AG09319 (cell line): Measurements from ENCODE around the gene THOC2.

Experiments
- DNase-seq: peaks from one replicate; pipeline ENCODE4 v3.0.0-alpha.2; 2010; ENCODE audit warnings: low read depth; ENCODE audit errors: extremely low read depth
- TF ChIP-seq, protein P1 (sequence below): IDR thresholded peaks from 2 replicates; pipeline ENCODE4 v1.5.1; 2011; ENCODE audit warnings: low read depth, mild to moderate bottlenecking, inconsistent platforms, low read length, moderate library complexity

The THOC2 gene

DNA sequence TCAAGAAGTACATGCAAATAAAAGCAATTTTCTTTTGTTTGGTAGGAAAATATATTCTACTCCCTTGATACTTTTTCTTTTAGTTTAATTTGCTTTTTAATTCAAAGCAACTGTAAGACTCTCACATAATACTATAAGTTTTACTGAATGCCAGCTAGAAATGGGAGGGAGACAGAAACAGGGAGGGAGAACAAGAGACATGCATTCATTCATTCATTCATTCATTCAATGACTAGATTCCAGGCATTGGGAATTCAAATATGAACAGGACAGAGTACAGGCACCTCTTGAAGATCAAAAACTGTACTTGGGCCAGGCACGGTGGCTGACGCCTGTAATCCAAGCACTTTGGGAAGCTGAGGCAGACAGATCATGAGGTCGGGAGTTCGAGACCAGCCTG, 85.6 kb downstream of the THOC2 start:
- TF ChIP-seq, protein P1, sequence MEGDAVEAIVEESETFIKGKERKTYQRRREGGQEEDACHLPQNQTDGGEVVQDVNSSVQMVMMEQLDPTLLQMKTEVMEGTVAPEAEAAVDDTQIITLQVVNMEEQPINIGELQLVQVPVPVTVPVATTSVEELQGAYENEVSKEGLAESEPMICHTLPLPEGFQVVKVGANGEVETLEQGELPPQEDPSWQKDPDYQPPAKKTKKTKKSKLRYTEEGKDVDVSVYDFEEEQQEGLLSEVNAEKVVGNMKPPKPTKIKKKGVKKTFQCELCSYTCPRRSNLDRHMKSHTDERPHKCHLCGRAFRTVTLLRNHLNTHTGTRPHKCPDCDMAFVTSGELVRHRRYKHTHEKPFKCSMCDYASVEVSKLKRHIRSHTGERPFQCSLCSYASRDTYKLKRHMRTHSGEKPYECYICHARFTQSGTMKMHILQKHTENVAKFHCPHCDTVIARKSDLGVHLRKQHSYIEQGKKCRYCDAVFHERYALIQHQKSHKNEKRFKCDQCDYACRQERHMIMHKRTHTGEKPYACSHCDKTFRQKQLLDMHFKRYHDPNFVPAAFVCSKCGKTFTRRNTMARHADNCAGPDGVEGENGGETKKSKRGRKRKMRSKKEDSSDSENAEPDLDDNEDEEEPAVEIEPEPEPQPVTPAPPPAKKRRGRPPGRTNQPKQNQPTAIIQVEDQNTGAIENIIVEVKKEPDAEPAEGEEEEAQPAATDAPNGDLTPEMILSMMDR: no peak
- no peak for DNase-seq

- no peak for DNase-seq
- TF ChIP-seq, protein P1: no peak
Observed at GRCh38 chrX:123629502-123629901, 103.3 kb downstream of the THOC2 start.

DNA sequence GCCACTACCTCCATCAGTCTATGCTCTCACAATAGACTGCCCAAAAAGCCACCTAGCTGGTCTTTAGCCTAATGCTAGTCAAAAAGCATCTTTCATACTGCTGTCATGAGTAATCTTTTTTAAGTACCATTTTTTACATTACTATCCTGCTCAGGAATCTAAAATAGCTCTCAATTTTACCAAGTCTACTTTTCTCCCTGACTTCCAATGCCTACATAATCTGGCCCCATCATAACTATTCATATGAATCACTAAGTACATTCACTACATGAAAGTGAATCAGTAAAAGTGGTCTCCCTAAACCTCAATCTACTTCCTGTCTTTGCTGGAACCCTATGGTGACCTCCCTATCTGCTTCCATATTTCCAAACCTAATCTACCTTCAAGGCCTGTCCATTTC, 105.9 kb downstream of the THOC2 start:
- TF ChIP-seq, protein P1: no peak
- no peak for DNase-seq

- TF ChIP-seq, protein P1: no peak
- DNase-seq: no peak
Observed at GRCh38 chrX:123625952-123626351, 106.9 kb downstream of the THOC2 start.

DNA sequence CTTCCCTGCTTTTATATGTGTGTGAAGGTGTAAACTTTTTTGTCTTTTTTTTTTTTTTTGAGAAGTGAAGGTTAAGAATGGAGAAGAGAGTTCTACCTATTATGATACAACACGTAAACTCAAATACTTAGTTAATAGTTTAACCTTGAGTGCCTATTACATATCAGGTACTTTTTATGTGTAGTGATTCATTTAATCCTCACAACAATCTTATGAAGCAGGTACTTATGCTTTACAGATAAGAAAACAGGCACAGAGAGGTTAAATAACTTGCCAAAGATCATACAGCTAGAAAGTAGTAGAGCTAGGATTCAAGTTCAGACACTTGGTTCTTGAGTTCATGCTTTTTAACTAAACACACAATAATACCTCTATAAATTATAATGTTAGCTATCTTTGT, 107.4 kb downstream of the THOC2 start:
- no peak for DNase-seq
- TF ChIP-seq, protein P1: no peak

GRCh38 chrX:123617007-123617406, 115.8 kb downstream of the THOC2 start:
- TF ChIP-seq, protein P1: no peak
- no peak for DNase-seq

DNA sequence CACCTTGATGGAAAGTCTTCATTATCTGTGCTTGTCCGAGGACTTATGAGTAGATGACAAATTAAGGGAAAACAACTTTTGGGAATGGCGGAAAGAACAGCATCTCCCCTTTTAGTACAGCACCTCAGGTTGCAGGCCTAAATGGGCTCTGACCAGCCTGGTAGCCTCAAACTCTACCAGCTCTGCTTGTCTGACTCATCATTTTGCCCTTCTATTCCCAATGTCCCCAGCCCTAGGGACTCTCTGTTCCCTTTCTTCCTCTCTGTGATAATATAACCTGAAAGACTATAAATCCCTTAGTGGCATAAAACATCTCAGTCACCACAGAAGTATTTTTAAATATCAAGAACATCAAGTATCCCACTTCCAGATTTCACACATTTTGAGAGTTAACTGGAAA, 121.9 kb downstream of the THOC2 start:
- TF ChIP-seq, protein P1: no peak
- no peak for DNase-seq
